Activated effector memory CD4-positive, alpha-beta T cell treated with anti-CD3 and anti-CD28 coated beads, Interleukin-2, amount 50 U/mL, for 16 hours (primary cell): ENCODE measurements around the gene MAN2A2.

ENCODE experiments used
- DNase-seq: peaks from one replicate; pipeline ENCODE4 v3.0.0-alpha.2; 2020

MAN2A2 gene

DNA sequence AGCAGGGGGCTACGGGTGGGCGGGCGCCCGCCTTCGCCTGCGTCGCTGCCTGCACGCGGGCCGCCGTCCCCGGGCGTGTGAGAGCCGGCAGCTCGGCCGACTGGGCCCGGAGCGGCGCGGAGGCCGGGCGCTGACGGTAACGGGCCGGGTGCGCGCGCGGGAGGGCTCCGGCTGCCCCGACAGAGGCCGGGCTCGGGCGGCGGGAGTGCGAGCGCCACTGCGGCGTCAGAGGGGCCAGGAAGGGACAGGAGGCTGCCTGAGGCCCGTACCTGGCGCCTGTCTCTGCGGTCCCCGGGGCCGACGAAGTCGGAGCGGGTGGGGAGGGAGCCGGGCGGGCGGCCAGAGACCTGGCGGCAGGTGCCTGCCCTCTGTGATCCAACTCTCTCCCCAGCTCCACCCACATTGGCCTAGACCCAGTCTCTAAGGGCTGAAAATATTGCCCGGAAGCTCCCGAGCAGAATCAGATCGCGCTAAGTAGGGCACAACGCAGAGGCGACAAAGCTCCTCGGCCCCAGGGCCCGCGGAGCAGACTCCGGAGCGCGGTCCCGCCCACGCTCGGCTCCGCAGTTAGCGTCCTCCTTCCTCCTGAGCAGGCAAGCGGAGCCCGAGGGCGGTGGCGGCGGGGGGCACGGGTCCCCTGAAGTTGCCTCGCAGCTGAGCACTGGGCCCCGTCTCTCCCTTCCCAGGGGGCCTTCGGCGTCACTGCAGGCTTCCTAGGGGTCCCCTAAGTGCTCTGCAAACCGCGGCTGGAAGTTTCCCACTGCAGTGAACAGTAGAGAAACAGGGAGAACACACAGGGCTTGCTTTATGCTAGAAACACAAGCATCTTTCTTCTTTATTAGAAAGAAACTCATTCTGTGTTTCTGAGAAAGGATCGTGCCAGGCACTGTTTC lies at the start of gene MAN2A2:
TSS of gene MAN2A2 (plus strand) at position 463 of the 893 bp plus-strand sequence. CDS start 906 bp downstream, outside the sequence.
- DNase-seq: peak; percentile 90

DNA sequence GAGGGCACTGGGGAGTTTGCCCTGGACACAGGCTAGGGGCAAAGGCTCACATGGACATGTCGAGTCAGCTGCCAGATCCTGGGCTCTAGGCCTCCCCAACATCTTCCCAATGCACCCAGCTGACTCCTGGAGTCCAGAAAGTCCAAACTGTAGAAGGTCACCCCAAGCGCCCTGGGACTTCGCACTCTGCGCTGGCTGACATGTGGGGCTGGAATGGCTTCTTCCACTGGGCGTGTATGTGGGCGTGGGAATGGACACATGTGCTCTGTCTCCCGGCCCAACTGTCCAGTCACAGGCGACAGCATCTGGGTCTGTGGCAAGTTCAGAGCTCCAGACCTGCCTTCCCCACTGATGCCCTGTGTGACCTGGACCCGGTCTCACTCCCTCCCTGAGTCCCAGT lies 48.0 kb upstream of the MAN2A2 start:
- no peak for DNase-seq

DNA sequence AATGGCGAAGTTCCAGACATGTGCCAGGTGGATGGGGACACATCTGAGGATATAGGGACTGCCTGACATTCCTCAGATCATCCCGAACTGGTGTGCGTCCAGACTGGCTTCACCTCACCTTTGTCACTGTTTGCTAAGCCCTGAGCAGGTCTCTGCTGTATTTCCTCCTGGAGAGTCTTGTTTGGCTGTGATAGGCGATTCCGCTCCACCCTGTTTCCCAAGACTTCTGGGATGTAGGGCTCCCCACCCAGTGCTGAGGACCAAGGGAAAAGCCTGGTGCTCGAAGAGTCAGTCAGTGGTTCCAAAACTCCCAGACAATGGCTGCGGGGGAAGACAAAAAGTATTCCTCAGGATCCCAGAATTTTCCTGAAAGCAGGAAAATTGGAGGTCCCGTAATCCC lies 45.8 kb upstream of the MAN2A2 start:
- no peak for DNase-seq

DNA sequence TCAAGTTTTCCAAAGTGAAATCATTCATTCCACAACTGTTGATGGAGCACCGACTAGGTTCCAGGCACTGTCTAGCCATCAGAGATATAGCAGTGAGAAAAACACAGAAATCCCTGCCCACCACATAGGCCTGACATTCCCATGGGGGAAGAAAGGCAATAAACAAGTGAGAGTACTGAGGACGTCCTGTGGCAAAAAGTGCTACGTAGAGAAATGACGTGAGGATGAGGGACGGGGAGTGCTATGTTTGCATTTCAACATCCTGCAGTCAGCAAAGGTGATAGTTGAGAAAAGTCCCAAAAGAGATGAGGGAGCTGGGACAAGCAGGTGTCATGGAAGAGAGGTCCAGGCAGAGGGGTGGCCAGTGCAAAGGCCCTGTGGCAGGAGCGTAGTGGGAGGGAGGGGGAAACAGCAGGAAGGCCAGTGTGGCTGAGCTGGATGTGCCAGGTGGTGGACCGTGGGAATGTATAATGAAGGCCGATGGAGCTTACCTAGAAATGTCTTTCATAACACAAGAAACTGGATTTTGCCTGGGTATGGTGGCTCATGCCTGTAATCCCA lies 45.1 kb upstream of the MAN2A2 start:
- DNase-seq: no peak

DNA sequence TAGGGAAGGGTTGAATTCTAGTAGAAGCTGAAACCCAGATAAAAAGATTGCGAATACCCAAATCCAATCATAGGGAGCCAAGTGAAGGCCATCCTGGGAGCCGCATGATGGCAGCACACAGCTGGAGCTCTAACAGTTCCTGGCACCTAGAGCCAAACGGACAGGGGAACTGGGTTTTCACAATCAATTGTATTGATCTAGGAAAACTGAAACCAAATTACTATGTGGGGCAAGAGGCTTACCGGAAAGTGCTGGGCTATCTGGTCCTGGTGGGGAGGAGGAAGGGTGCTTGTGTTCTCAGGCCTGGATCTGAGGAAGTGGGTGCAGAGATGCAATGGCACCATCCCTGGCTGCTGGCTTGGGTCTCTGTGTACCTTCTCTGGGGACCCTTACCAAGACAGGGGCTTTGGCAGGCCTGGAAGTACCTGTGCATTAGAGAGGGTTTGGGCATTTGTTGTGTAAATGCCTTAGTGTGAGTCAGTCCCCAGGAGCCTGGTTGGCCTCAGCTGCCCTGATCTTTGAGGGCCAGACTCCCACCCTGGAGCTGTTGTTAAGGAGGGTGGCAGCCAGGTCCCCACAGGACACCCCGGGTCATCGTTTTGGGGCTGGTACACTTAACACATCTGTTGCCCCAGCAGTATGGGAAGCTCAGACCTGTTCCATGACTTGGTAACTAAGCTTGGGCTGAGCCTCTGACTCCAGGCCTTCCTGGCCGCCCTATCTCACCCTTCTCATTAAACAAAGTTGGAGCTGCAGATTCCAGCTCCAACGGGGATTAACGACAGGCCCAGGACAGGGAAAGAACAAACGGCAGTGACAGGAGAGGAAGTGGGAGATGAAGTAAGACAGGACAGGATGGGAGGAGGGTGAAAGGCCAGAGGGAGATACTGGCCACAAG lies 43.6 kb upstream of the MAN2A2 start:
- no peak for DNase-seq

DNA sequence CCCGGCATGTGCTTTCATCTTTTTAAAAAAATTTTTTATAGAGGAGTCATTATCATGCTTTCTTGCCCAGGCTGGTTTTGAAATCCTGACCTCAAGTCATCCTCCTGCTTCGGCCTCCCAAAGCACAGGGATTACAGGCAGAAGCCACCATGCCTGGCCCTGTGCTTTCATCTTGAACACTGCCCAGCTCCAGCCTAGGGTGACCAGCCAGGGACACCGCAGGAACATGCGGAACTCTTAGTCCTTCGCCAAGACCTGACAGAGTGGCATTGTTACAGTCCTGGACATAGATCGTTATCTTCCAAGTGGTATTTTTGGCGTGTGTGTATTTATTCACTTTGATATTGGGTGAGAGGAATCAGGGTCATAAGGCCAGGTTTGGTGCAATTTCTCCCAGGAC lies 42.7 kb upstream of the MAN2A2 start:
- no peak for DNase-seq

DNA sequence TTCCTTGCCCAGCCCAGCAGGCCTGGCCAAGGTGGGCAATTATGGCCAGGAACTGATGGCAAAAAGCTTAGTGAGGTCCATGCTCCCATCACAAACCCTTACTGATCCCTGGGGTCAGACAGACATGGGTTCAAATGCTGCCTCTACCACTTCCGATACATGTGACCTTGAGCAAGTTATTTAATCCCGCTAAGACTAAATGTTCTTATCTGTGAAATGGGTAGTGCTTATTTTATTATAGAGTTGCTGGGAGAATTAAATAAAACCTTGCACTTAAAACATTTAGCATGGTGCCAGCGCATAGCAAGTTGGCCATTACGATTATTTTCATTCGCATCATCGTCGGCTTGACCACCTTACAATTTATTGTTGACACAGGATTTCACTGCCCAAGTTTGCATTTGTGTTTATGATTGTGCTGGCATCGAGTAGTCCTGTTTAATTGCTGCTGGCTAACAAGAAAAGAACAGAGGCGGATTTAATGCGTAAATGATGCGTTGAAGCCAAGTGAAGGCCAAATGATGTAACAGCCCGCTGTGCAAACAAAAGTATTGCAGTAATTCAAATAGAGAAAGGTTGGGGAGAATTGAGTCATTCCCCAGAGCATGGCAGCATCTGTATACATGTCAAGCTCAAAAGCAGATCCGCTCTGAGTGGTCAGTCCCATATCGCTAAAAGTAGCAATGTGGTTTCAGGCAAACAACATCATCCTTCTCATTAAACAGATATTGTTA lies 42.0 kb upstream of the MAN2A2 start:
- no peak for DNase-seq

DNA sequence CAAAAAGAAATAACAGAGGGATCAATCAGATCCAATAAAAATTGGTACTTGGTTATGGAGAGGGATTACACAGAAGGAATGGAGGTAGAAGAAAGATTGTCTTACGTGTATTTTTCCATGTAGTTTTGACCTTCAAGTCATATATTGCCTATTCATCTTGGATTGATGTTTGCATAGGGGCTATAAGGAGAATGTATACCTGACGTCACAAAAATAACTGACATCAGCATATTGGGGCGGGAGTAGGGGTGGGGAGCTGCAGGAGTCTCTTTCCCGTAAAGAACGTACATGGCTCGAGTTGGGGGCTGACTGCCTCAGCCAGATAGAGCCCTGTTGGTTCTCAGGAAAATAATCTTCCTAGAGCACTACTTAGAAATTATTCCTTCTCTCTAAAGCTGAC lies 40.6 kb upstream of the MAN2A2 start:
- no peak for DNase-seq

DNA sequence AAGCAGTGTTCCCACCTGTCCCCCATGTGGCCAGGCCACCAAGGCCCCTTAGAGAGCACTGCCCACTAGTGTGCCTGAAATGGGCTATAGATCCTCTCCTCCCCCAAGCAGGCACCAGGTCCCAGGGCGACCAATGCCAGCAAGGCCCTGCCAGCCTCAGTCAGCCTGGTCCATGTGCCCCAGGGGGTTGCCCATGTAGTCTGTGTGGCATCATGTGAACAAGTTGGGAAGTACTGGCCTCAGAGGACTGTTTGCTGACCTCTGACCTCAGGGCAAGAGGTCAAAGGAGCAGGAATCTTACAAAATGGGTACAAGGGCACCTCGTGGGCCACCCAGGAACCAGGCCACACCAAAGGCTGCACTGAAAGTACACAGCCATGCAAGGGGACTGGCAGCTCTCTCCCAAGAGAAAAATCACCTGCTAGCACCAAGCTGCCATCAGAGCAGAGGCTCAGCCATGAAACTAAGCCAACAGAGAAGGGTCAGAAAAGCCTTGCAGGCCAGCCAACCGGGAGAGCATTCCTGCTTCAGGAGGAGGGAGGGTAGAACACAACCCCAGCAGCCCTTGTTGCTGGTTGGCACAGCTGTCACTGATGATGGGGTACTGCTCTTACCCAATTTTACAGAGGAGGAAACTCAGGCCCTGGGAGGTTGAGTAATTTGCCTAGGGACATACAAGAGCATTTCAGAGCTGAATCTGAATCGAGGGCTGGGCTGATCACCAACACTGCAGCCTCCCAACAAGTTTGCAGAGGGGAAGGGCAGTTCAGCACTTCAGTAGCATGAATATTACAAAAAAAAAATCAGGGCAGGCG lies 39.9 kb upstream of the MAN2A2 start:
- no peak for DNase-seq

DNA sequence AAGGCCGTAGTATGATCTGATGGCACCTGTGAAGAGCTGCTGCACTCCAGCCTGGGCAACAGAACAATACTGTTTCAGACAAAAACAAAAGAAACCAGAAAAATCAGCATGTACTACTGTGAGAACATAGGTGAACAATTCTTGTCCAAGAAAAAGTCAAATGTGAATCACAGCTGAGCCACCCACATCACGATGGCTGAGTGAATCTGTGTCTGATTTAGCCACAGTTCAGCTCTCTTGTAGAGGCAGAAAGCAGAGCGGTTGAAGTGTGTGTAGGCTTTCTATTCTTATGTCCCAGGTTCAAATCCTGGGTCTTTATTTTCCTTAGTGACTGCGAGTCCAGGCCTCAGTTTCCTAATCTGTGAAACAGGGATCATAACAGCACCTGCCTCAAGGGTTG lies 39.1 kb upstream of the MAN2A2 start:
- DNase-seq: no peak

DNA sequence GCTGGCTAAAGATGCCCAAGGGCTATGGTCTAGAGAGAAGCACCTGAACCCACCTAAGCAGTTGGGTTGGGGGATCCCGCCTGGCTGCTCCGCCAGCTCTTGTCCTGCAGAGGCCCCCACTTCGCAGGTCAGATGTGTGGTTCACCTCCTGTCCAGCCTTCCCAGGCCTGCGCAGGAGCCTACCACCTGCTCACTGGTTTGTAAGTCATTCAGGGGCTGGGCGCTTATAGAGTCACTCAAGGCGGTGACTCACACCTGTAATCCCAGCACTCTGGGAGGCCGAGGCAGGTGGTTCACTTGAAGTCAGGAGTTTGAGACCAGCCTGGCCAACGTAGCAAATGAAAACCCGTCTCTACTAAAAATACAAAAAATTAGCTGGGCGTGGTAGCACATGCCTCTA lies 38.6 kb upstream of the MAN2A2 start:
- DNase-seq: no peak

DNA sequence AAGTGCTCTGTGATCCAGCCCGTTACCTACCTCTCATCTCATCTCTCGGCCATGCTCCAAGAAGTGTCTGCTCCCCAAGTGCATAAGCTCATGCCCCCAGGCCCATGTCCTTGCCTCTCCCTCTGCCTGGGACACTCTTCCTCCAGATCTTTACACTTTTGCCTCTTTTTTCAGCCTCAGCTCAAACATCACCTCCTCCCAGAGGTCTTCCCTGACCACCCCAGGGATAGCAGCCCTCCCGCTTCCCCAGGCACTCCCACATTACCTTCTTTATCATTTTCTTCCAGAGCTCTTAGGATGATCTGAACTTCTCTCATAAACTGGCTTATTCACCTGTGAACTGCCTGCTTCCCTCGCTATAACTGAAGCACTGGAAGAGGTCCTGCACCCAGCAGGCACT lies 37.4 kb upstream of the MAN2A2 start:
- no peak for DNase-seq

DNA sequence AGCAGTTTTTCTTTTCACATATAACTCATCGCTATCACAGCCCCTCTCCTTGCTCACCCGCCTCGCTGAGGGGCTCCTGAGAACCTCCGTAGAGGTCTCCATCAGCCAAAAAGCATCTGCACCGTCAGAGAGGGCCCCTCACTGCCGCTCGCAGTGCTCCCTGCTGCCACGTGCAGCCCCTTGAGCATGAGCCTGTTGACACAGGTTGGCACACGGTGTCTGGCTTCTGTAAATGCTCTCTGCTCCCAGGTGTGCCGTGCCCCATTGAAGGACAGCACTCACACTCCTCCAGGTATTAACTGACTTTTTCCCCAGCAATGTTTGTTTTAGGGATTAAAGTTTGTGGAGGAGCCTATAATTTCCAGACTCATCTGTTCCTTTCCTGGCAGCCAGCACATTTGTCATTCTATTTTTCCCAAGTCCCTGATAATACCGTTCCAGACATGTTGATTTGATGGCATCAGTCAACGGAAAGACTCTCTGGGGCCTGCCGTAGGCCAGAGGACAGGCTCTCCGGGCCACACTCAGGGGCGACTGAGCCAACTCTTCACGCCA lies 36.9 kb upstream of the MAN2A2 start:
- DNase-seq: no peak

DNA sequence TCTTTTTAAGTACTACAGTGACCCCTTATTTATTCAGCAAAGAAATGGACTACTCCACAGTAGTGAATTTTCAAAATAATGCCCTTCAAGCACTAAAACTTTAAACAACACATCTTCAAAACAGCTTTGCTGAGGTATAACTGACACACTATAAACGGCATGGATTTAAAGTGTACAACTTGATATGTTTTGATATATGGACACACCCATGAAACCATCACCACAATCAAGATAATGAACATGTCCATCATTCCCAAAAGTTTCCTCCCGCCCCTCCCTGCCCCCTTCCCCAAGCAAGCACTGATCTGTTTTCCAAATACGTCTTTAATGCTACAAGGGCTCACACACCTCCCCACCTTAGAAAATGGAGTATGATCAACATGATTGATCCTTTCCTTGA lies 36.3 kb upstream of the MAN2A2 start:
- DNase-seq: no peak

DNA sequence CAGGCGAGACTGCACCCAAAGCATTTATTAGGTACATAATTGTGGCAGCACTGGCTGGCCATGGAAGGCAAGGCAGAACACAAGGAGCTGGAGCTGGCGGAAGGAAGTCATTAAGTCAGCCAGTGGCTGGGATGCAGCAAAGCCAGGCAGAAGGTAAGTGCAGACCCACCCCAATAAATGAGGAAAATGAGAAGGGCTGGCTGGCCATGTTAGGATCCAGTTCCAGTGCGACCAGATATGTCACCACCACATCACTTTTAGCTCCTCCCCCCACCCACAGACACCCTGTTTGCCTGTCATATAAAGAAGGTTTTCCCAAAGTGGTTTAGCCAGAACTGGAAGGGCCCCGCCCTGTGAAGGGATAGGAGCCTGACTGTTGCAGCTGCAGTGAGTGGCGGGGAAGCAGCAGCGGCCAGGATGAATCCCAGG lies 34.8 kb upstream of the MAN2A2 start, which contains the start of gene FURIN:
TSS of gene FURIN (plus strand) at position 328 of the 429 bp plus-strand sequence. CDS start 7,153 bp downstream, outside the sequence.
- DNase-seq: no peak

DNA sequence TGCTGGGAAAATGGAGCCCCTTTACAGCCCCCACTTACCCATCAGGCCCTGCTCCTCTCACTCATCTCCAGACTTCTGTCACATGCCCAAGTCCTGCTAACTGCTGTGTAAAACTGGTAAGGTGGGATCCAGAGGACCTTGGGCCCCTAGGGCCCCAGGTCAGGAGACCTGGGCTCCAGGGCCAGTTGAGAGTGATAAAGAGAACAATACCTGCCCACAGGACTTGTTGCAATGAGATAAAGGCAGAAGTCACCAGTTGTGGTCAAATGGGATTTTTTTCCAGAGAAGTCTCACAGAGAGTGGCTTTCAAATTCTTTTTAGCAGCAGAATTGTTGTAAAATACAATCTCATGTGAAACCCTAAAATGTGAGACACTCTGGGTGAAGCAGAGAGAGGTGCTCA lies 34.0 kb upstream of the MAN2A2 start:
- no peak for DNase-seq

DNA sequence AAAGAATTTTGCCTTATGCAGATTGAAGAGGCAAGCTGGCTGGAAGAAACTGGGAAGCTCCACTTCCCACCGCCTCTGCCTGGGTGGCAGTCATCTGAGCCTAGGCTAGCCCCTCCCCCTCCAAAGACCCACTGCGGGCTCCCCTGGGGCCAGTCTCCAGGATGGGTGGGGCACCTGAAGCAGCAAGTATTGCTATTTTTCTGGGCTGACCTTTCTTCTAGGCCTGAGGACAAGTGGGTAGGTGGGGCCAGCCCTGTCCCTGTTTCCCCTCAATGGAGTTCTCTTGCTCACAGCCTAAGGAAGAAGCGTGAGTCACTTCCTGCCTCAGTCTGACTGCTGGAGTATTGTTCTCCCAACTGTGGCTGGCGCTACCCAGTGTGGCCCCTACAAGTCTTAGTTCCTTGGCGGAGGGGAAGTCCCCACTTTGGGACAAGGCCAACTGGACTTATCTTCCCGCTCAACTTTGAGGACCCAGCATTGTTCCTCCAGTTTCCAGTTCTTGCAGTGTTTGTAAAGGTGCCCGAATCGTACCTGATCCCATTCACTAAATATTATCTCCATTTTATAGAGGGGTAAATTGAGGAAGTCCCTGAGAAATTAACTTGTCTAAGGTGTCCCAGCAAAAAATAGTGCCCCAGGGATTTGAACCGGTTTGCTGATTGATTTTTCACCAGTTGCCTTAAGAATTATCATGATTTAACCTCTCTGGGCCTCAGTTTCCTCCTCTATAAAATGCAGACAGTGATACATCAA lies 33.3 kb upstream of the MAN2A2 start:
- peak; percentile 80 for DNase-seq

DNA sequence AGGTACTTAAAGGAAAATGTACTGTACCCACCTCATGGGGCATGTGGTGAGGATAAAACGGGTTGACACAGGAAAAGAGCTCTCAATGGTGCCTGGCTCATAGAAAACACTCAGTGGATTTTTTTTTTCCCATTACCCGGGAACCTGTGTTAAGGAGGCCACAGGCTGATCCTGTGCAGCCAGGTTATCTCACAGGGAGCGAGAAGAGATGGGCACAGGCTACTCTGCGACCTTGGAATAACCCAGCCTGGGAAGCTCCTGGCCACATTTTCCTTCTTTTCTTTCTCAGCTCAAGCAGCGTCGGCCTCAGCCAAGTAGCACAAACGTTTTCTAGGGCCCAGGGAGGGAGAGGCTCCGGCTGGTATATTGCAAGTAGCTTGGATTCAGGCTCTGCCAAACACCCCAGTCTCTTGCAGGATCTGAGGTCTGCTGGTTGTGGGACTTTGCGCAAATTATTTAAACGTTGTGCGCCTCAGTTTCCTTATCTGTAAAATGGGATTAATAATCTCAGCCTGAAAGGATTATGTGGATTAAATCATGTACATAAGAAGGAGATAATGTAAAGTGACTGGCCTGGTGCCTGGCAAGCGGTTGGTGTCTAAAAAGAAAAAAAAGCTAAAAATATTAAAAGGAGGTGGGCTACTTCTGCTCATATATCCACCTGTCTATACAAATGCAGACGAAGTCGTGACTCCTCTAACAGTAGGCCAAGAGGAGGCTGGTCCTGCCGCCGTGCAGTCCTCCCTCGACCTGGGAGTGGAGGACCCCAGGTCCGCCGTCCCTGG lies 32.6 kb upstream of the MAN2A2 start:
- DNase-seq: no peak

DNA sequence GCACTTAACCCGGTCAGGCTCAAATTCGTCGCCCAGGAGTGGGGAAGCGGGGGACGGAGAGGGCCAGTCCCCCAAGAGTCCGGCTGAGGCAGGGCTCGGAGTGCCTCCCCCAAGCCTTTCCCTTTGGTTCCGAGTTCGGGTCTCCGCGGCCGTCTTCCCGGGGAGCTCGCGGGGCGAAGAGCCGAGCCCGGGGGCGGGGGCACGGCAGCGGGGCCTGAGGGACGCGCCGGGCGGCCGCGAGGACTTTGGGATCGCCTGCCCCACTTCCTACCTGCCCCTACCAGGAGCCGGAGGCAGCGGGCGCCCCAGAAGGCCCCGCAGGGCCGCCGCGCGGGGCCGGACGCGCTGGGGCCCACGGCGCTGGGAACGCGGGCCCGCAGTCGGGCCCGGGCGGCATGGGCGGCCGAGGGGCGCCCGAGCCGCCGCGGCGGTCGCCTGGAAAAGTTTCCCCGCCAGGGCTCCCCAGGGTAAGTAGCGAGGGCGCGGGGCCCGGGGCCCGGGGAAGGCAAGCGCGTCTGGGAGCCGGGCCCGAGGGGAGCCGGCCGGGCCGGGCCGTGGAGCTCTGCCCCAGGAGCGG lies 31.9 kb upstream of the MAN2A2 start:
- DNase-seq: peak; percentile 76
